GDM1 (cell line): ENCODE results near the gene PKNOX2.

Source experiments
- DNase-seq: peaks from one replicate; lab custom pipeline; 2025; lab: John Stamatoyannopoulos, UW

Gene PKNOX2

GRCh38 chr11:125364121-125364826 is 199.7 kb downstream of the PKNOX2 start:
- no peak for DNase-seq

- no peak for DNase-seq
Measured at GRCh38 chr11:125365196-125365931, 200.8 kb downstream of the PKNOX2 start.

GRCh38 chr11:125367710-125368109 is 203.2 kb downstream of the PKNOX2 start:
- DNase-seq = no peak

GRCh38 chr11:125368757-125369156 is 204.2 kb downstream of the PKNOX2 start:
- no peak for DNase-seq

GRCh38 chr11:125369808-125370207 is 205.3 kb downstream of the PKNOX2 start:
- DNase-seq = no peak

- no peak for DNase-seq
Measured at GRCh38 chr11:125370561-125371389, 206.2 kb downstream of the PKNOX2 start.

GRCh38 chr11:125371431-125371935 is 206.9 kb downstream of the PKNOX2 start:
- DNase-seq = no peak

- no peak for DNase-seq
Measured at GRCh38 chr11:125372088-125372487, 207.5 kb downstream of the PKNOX2 start.

- no peak for DNase-seq
Measured at GRCh38 chr11:125372911-125373310, 208.4 kb downstream of the PKNOX2 start.

- DNase-seq = no peak
Measured at GRCh38 chr11:125373426-125374391, 209.2 kb downstream of the PKNOX2 start.

- no peak for DNase-seq
Measured at GRCh38 chr11:125374398-125374797, 209.8 kb downstream of the PKNOX2 start.

- no peak for DNase-seq
Measured at GRCh38 chr11:125375146-125375545, 210.6 kb downstream of the PKNOX2 start.

GRCh38 chr11:125376117-125376516 is 211.6 kb downstream of the PKNOX2 start:
- no peak for DNase-seq

GRCh38 chr11:125376856-125377255 is 212.3 kb downstream of the PKNOX2 start:
- no peak for DNase-seq

GRCh38 chr11:125378083-125378482 is 213.5 kb downstream of the PKNOX2 start:
- DNase-seq = no peak

GRCh38 chr11:125378571-125378970 is 214.0 kb downstream of the PKNOX2 start:
- DNase-seq = no peak

GRCh38 chr11:125379565-125379964 is 215.0 kb downstream of the PKNOX2 start:
- no peak for DNase-seq

- no peak for DNase-seq
Measured at GRCh38 chr11:125379981-125380380, 215.4 kb downstream of the PKNOX2 start.

GRCh38 chr11:125380756-125381445 is 216.3 kb downstream of the PKNOX2 start:
- DNase-seq = no peak

- DNase-seq = no peak
Measured at GRCh38 chr11:125381499-125382044, 217.0 kb downstream of the PKNOX2 start.
